HG03139 (cell line): ENCODE results near the gene CCDC117.
"Not testable (repeated sequence)": the region's sequence is repeated elsewhere in the genome, so short reads cannot be mapped to it uniquely, and the experiment has no call there.

Source experiments
- ATAC-seq: cut with Tn5 transposase; IDR thresholded peaks from one replicate; pipeline ENCODE4 v1.9.1; 2021; ENCODE audit not compliant: unreplicated experiment

CCDC117 gene

GRCh38 chr22:28824455-28824854 lies 52.0 kb downstream of the CCDC117 start:
- not testable (repeated sequence) for ATAC-seq

- not testable (repeated sequence) for ATAC-seq
Observed at GRCh38 chr22:28826430-28826829, 53.9 kb downstream of the CCDC117 start.

- no peak for ATAC-seq
Observed at GRCh38 chr22:28826921-28827320, 54.4 kb downstream of the CCDC117 start.

GRCh38 chr22:28829358-28830181 lies 57.1 kb downstream of the CCDC117 start:
- no peak for ATAC-seq

GRCh38 chr22:28830441-28830840 lies 57.9 kb downstream of the CCDC117 start:
- no peak for ATAC-seq

GRCh38 chr22:28831140-28832072 lies 58.9 kb downstream of the CCDC117 start:
- no peak for ATAC-seq

GRCh38 chr22:28832731-28833130 lies 60.2 kb downstream of the CCDC117 start:
- no peak for ATAC-seq

GRCh38 chr22:28833276-28833923 lies 60.9 kb downstream of the CCDC117 start:
- no peak for ATAC-seq

GRCh38 chr22:28835630-28836189 lies 63.2 kb downstream of the CCDC117 start:
- no peak for ATAC-seq

GRCh38 chr22:28837640-28838039 lies 65.1 kb downstream of the CCDC117 start:
- ATAC-seq: no peak
